ENCODE results near the gene PDCD4. TPM values are rescaled to one million over a fixed set of nuclear protein-coding genes. Genes with fewer than 3 reads are reported as not detected.
A peak's percentile ranks its signal among the peaks of the same experiment; 100 is the strongest.

Gene PDCD4
- total and polyA plus RNA-seq, 10 of the 15 experiments (the other 5 are each of a cell fraction or from before 2014, with no cell fraction given), result 101 to 372 (median 171) TPM

GRCh38 chr10:110861930-110862649 lies 9.6 kb upstream of the PDCD4 start:
- Histone ChIP-seq H3K27ac (ENCODE audit: control insufficient read depth, insufficient read depth) (peak overlapping the region; percentile 98), H3K27me3 (replicated peaks in 1 of 2; ENCODE audit: control insufficient read depth in 2 of 2, insufficient read depth in 2 of 2, low read length in 1 of 2) (no peaks in the 10 kb centered on the region), H2AFZ (ENCODE audit: control insufficient read depth, low read depth, low read length) (no peak overlapping the region), H3K79me2 (ENCODE audit: control insufficient read depth, insufficient read depth, low read length) (peaks cover 2% of the 10 kb centered on the region; the same call in 1 of the 2 replicates), H3K4me2 (ENCODE audit: control insufficient read depth, insufficient read depth) (no peak overlapping the region), H3K9ac (ENCODE audit: control insufficient read depth, insufficient read depth, low read length) (no peak overlapping the region), H3K9me3 (replicated peaks; ENCODE audit: control insufficient read depth, insufficient read depth, low read length) (no peaks in the 10 kb centered on the region), H3K4me3 (no peak overlapping the region), H4K20me1 (ENCODE audit: control insufficient read depth, insufficient read depth) (no peaks in the 10 kb centered on the region), H3K4me1 (ENCODE audit: control insufficient read depth, insufficient read depth, low read length) (peaks cover 93% of the 10 kb centered on the region), H3K36me3 (ENCODE audit: control insufficient read depth in 2 of 2, insufficient read depth in 2 of 2, low read length in 1 of 2) (no peaks in the 10 kb centered on the region)
- ChIA-PET RAD21 (ENCODE audit: unreplicated experiment) (interaction anchor here (0.7 to 4.6 kb wide), 7 partner anchors 9 to 88 kb away, joined by 3 to 23 read pairs (median 7); partner anchors contain the start of genes BBIP1 and PDCD4), CTCF (interaction anchor here (1.1 to 5.4 kb wide), 9 partner anchors 9 to 59 kb away, joined by 3 to 68 read pairs (median 5); partner anchors contain the start of gene PDCD4), SMC1A (ENCODE audit: uncharacterized antibody, unreplicated experiment) (interaction anchor here (1.0 to 6.8 kb wide), 11 partner anchors 8 to 88 kb away, joined by 3 to 188 read pairs (median 11); partner anchors contain the start of genes BBIP1 and PDCD4), POLR2A (interaction anchor here (0.7 to 6.7 kb wide), 8 partner anchors 9 to 59 kb away, joined by 3 to 145 read pairs (median 12); partner anchors contain the start of genes BBIP1 and PDCD4)
- no peak for FAIRE-seq
- no peak for DNase-seq (ENCODE audit: low read depth, low spot score)
- in situ Hi-C loops (cut with MboI), result no loop called here
- TF ChIP-seq TARDBP (IDR thresholded peaks at IDR 0.05; ENCODE audit: borderline replicate concordance) (no peak), YY1 (IDR thresholded peaks at IDR 0.05; ENCODE audit: low read depth, low read length) (no peak), MXI1 (IDR thresholded peaks at IDR 0.05; ENCODE audit: low read depth, low read length) (no peak), E2F4 (IDR thresholded peaks at IDR 0.05; ENCODE audit: low read depth, low read length) (no peak), NBN (IDR thresholded peaks at IDR 0.05) (no peak), SKIL (IDR thresholded peaks at IDR 0.05; ENCODE audit: low read depth, poor library complexity, severe bottlenecking) (no peak), HCFC1 (IDR thresholded peaks at IDR 0.05; ENCODE audit: low read length) (no peak), MEF2A (IDR thresholded peaks at IDR 0.05; ENCODE audit: insufficient read depth, low read depth, low read length) (no peak), BMI1 (IDR thresholded peaks at IDR 0.05; ENCODE audit: borderline replicate concordance) (no peak), MLLT1 (IDR thresholded peaks at IDR 0.05) (no peak), ZBED1 (IDR thresholded peaks at IDR 0.05; ENCODE audit: borderline replicate concordance) (no peak), KLF5 (IDR thresholded peaks at IDR 0.05; ENCODE audit: partially characterized antibody) (no peak), EP300 (IDR thresholded peaks at IDR 0.05; ENCODE audit: borderline replicate concordance in 1 of 2, control insufficient read depth in 1 of 2, low read depth in 2 of 2, low read length in 2 of 2) (no peak)
- ATAC-seq, result no peak
- BruUV-seq (replicated peaks), result no TSS peak
- intact Hi-C loops (cut with micrococcal nuclease; ENCODE audit: unreplicated experiment), result no loop called here
- 85% methylated on average over 6 of the region's 6 CpGs for WGBS (ENCODE audit: insufficient coverage, insufficient replicate concordance, low lambda C conversion rate, missing lambda C conversion rate)

Data from GM12878 (cell line).